ENCODE measurements around the gene PANX2.

Gene PANX2

DNA sequence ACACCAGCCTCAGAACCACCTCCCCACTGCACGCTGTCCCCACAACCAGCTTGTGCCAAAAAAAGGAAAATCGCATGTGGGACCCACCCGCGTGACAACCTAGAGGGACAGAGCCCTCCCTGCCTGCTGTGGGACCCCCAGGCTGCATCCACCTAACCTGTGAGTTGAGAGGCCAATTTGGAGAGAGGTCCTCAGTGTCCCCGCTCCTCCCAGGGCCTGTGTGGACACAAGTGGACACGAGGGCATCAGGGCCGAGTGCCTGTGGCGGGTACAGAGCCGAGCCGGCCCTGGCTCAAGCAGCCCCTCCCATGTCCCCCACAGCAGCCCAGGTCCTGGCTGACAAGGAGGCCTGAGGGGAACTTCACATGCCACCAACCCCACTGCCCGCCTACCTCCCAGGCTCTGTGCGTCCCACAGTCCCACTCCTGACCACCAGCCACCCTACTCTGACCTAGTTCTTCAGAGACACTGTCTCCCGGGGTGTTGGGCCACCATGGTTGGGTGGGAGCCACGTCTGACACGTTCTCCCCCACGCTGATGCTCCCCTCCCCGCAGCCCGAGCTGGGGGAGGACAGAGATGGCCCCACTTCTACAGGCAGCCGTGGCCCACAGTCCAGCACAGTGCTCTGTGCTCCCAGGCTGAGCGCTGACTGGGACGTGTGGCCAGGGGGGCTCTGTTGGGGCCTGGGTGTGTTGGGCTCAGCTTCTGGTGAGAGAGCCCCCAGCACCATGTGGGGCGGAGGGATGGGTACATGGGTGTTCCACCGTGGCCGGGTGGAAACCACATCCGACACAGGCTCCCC, 49.5 kb downstream of the PANX2 start:
- DNase-seq (ENCODE audit: low read depth), result no peak
- H3K4me3 ChIP-seq (ENCODE audit: low read depth, low read length), result no peak overlapping the region
- in situ Hi-C loops (cut with HindIII; ENCODE audit: low sequenced_read_pairs), result no loop called here
- TF ChIP-seq, protein P1, sequence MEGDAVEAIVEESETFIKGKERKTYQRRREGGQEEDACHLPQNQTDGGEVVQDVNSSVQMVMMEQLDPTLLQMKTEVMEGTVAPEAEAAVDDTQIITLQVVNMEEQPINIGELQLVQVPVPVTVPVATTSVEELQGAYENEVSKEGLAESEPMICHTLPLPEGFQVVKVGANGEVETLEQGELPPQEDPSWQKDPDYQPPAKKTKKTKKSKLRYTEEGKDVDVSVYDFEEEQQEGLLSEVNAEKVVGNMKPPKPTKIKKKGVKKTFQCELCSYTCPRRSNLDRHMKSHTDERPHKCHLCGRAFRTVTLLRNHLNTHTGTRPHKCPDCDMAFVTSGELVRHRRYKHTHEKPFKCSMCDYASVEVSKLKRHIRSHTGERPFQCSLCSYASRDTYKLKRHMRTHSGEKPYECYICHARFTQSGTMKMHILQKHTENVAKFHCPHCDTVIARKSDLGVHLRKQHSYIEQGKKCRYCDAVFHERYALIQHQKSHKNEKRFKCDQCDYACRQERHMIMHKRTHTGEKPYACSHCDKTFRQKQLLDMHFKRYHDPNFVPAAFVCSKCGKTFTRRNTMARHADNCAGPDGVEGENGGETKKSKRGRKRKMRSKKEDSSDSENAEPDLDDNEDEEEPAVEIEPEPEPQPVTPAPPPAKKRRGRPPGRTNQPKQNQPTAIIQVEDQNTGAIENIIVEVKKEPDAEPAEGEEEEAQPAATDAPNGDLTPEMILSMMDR (IDR thresholded peaks at IDR 0.05; ENCODE audit: low read depth, low read length, missing control alignments), result no peak

DNA sequence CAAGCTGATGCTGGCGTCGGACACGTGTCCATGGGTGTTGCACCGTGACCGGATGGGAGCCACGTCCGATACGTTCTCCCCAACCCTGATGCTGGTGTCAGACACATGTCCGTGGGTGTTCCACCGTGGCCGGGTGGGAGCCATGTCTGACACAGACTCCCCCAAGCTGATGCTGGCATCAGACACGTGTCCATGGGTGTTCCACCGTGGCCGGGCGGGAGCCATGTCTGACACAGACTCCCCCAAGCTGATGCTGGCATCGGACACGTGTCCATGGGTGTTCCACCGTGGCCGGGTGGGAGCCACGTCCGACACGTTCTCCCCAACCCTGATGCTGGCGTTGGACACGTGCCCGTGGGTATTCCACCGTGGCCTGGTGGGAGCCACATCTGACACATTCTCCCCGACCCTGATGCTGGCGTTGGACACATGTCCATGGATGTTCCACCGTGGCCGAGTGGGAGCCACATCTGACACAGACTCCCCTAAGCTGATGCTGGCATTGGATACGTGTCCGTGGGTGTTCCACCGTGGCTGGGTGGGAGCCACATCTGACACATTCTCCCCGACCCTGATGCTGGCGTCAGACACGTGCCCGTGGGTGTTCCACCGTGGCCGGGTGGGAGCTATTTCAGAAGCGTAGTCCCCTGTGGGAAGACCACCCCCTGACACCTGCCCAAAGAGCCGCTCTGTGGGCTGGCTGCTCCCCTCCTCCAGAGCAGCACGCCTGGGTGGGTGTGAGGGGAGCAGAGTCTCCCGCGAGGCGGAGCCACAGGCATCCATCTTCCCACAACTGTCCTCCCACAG, 50.3 kb downstream of the PANX2 start:
- in situ Hi-C loops (cut with HindIII; ENCODE audit: low sequenced_read_pairs), result no loop called here
- no peak for DNase-seq (ENCODE audit: low read depth)
- no peak overlapping the region for H3K4me3 ChIP-seq (ENCODE audit: low read depth, low read length)
- TF ChIP-seq, protein P1 (IDR thresholded peaks at IDR 0.05; ENCODE audit: low read depth, low read length, missing control alignments), result no peak

DNA sequence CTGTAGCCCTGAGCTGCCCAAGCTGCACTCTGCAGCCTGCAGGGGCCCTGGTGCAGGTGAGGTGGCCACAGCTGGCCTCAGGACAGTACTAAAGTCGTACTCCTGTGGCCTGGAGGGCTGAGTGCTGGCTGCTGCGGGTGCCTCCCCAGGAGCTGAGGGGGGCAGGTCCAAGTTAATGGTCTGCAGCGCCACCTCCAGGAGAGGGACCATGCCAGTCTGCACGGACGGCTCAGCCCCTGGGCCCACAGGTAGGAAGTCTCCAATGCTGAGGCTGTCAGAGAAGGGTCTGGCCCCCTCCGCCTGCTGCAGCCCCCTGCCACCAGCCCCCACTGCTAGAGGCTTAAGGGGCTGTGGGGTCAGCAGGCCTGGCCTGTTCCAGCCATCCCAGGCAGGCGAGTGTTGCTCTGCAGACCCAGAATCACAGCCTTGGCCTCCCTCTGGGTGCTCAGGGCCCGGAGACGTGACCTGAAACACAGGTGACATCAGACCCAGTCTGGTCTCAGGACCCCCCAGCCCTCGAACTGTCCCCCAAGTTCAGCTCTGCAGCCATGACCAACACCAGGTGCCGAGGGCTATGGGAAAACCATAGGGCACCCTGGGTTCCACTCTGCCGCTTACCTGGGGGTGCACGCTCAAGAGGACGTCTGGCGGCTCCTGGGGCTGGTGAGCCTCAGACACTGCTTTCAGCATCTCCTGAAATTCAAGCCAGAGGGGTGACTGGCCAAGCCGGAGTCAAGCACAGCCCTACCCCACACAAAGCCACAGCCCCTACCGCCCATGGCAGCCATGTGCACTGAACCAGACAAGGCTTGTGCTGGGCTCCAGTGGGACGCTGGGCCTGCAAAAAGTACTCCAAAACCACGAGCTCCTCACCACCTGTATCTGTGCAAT, 51.1 kb downstream of the PANX2 start:
- H3K4me3 ChIP-seq (ENCODE audit: low read depth, low read length), result no peak overlapping the region
- in situ Hi-C loops (cut with HindIII; ENCODE audit: low sequenced_read_pairs), result no loop called here
- TF ChIP-seq, protein P1 (IDR thresholded peaks at IDR 0.05; ENCODE audit: low read depth, low read length, missing control alignments), result no peak
- no peak for DNase-seq (ENCODE audit: low read depth)

DNA sequence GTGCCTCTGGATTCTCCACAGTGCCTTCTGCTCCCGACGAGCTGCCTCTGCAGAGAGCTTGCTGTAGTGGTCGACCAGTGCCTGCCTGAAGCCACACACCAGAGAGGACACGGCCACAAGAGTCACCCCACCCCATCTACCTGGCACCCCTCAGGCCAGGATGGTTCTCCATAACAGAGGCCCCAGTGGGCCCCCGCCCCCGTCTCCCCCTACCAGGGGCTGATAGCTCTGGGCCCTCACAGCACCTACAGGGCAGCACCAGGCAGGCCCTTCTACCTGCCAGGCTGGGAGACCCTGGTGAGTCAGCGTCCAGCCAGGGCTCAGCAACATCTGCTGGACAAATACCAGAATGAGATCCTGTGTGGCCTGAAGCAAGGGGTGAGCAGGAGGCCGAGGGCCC, 52.0 kb downstream of the PANX2 start:
- no peak overlapping the region for H3K4me3 ChIP-seq (ENCODE audit: low read depth, low read length)
- in situ Hi-C loops (cut with HindIII; ENCODE audit: low sequenced_read_pairs), result no loop called here
- TF ChIP-seq, protein P1 (IDR thresholded peaks at IDR 0.05; ENCODE audit: low read depth, low read length, missing control alignments), result no peak
- DNase-seq (ENCODE audit: low read depth), result no peak

DNA sequence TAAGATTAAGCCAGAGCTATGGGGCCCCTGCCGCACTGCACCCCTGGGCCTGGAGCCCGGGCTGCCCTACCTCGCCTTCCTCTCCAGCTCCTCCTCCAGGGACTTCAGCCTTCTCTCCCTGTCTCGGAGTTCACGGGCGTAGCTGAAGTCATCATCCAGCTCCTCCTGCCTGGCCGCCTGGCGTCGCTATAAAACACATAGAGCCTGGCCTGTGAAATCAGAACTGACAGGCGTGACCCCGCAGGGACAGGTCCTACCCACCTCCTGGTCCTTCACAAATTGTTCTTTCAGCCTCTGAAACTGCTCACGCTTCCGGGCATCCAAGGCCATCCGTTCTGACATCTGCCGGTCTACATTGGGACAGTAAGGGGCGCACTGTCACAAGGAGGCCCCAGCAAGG, 53.5 kb downstream of the PANX2 start:
- TF ChIP-seq, protein P1 (IDR thresholded peaks at IDR 0.05; ENCODE audit: low read depth, low read length, missing control alignments), result no peak
- DNase-seq (ENCODE audit: low read depth), result no peak
- H3K4me3 ChIP-seq (ENCODE audit: low read depth, low read length), result no peak overlapping the region
- in situ Hi-C loops (cut with HindIII; ENCODE audit: low sequenced_read_pairs), result no loop called here

All from astrocyte of the cerebellum (primary cell).